Measurements from ENCODE around the gene CACNG3. TPM values are rescaled to one million over a fixed set of nuclear protein-coding genes. Genes with fewer than 3 reads are reported as not detected.

Gene CACNG3
- total and polyA plus RNA-seq, 2 of the 4 experiments (the other 2 are of a cell fraction) = not detected

DNA sequence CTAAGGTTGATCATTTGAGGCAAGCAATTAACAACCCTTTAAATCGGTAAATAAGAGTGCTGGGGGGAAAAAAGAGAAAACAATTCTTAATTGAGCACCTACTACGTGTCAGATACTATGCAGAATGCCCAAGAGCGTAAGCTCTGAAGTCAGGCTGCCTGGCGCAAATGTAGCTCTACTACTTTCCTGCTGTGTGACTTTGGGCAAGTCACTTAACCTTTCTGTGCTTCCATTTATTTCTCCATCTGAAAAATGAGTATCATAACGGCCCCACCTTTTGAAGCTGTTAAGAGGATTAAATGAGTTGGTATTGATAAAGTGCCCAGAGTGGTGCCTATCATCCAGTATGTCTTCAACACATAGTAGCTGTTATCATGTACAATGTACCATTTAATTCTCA lies 102.0 kb downstream of the CACNG3 start:
- H3K27ac ChIP-seq (ENCODE audit: insufficient read depth, low read length) = no peak overlapping the region
- no peak overlapping the region for H2BK120ac ChIP-seq (ENCODE audit: low read depth, low read length)
- 80% methylated on average over 1 of the region's 5 CpGs; no CpG with 5 or more reads in 1 of the 2 experiments for WGBS, 2 experiments (ENCODE audit: extremely low coverage in 2 of 2, insufficient read length in 1 of 2)
- H3K23ac ChIP-seq (ENCODE audit: low read depth, low read length) = no peak overlapping the region
- H3K79me1 ChIP-seq (ENCODE audit: low read depth in 1 of 2, low read length in 2 of 2) = no peaks in the 10 kb centered on the region
- intact Hi-C loops (cut with micrococcal nuclease) (no loop called here), in situ Hi-C loops (cut with MboI; ENCODE audit: low sequenced_read_pairs) (no loop called here), dilution Hi-C loops (cut with HindIII; ENCODE audit: low sequenced_read_pairs, unreplicated experiment) (no loop called here)
- ChIA-PET POLR2A (ENCODE audit: unreplicated experiment) (no interaction called here), CTCF (no interaction called here)
- no peaks in the 10 kb centered on the region for H3K4me1 ChIP-seq (ENCODE audit: control insufficient read depth, insufficient read depth, low read length)
- no peaks in the 10 kb centered on the region for H3K27me3 ChIP-seq (ENCODE audit: control insufficient read depth, insufficient read depth, low read length)
- H3K18ac ChIP-seq (ENCODE audit: low read depth, low read length) = no peak overlapping the region
- ATAC-seq (ENCODE audit: low read depth) (no peak), DNase-seq (no peak)
- H4K5ac ChIP-seq (ENCODE audit: low read depth, low read length) = no peak overlapping the region
- H3K4ac ChIP-seq (ENCODE audit: low read depth, low read length) = no peak overlapping the region
- H3K36me3 ChIP-seq (ENCODE audit: control insufficient read depth, insufficient read depth, low read length) = no peaks in the 10 kb centered on the region
- H2BK5ac ChIP-seq (ENCODE audit: low read depth, low read length, poor library complexity, severe bottlenecking) = no peak overlapping the region
- TF ChIP-seq RAD21 (IDR thresholded peaks at IDR 0.05; ENCODE audit: low read length) = no peak
- TF ChIP-seq MAZ (IDR thresholded peaks at IDR 0.05; ENCODE audit: borderline replicate concordance, low read depth, low read length) = no peak
- no peak for TF ChIP-seq CEBPB (IDR thresholded peaks at IDR 0.05; ENCODE audit: low read depth, low read length)
- no peak for TF ChIP-seq SMC3 (IDR thresholded peaks at IDR 0.05; ENCODE audit: low read depth, low read length)
- TF ChIP-seq NFE2L2 (IDR thresholded peaks at IDR 0.05; ENCODE audit: low read depth, low read length) = no peak
- TF ChIP-seq BHLHE40 (IDR thresholded peaks at IDR 0.05; ENCODE audit: low read depth, low read length) = no peak
- TF ChIP-seq, protein P1, sequence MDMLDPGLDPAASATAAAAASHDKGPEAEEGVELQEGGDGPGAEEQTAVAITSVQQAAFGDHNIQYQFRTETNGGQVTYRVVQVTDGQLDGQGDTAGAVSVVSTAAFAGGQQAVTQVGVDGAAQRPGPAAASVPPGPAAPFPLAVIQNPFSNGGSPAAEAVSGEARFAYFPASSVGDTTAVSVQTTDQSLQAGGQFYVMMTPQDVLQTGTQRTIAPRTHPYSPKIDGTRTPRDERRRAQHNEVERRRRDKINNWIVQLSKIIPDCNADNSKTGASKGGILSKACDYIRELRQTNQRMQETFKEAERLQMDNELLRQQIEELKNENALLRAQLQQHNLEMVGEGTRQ (IDR thresholded peaks at IDR 0.05; ENCODE audit: low read depth, low read length) = no peak
- no peak for TF ChIP-seq MAFK (IDR thresholded peaks at IDR 0.05; ENCODE audit: low read depth, low read length)
- no peak for TF ChIP-seq FOS (IDR thresholded peaks at IDR 0.05; ENCODE audit: low read depth, low read length)
- no peak for TF ChIP-seq POLR2A (IDR thresholded peaks at IDR 0.05; ENCODE audit: low read depth, low read length)
- TF ChIP-seq CHD1 (IDR thresholded peaks at IDR 0.05; ENCODE audit: low read depth, low read length) = no peak
- no peaks in the 10 kb centered on the region for H4K20me1 ChIP-seq (ENCODE audit: insufficient read depth, low read length)
- no peak overlapping the region for H3K4me3 ChIP-seq (ENCODE audit: insufficient read depth, low read depth, low read length)
- H3K9me3 ChIP-seq (ENCODE audit: control insufficient read depth, insufficient read depth, low read length) = no peaks in the 10 kb centered on the region
- H2AK9ac ChIP-seq (replicated peaks; ENCODE audit: low read depth, low read length, poor library complexity) = no peak overlapping the region
- H3K9me1 ChIP-seq (ENCODE audit: insufficient read depth, low read length) = no peaks in the 10 kb centered on the region
- no peak overlapping the region for H4K91ac ChIP-seq (ENCODE audit: insufficient read depth, low read depth, low read length)
- no peak overlapping the region for H4K8ac ChIP-seq (ENCODE audit: low read depth in 2 of 2, low read length in 2 of 2)
- H3K4me2 ChIP-seq (ENCODE audit: low read depth, low read length) = no peak overlapping the region
- H3K9ac ChIP-seq (ENCODE audit: low read depth, low read length) = no peak overlapping the region
- no peak overlapping the region for H3K56ac ChIP-seq (ENCODE audit: extremely low read depth, insufficient read depth, low read length)
- no peak overlapping the region for H2BK15ac ChIP-seq (ENCODE audit: low read depth, low read length)
- H2BK20ac ChIP-seq (ENCODE audit: low read depth, low read length) = no peak overlapping the region
- H2AFZ ChIP-seq (replicated peaks; ENCODE audit: low read length, poor library complexity) = no peak overlapping the region
- H2AK5ac ChIP-seq (ENCODE audit: low read depth, low read length) = no peak overlapping the region
- H3K14ac ChIP-seq (replicated peaks; ENCODE audit: low read depth, low read length) = no peak overlapping the region
- BruUV-seq (replicated peaks) = no TSS peak
